B cell (primary cell): ENCODE measurements around the gene SYTL1. TPM values are rescaled to one million over a fixed set of nuclear protein-coding genes. Genes with fewer than 3 reads are reported as not detected.

Source experiments
- ATAC-seq: fragments of 200-7000 bp; cut with Tn5 transposase; one replicate; pipeline ENCODE4 v1.10.0; 2021; ENCODE audit warnings: low read depth, mild to moderate bottlenecking, moderate number of reproducible peaks, moderate library complexity
- CTCF ChIA-PET: fragments of 350-600 bp; sonication (Branson Sonifier 250); formaldehyde crosslinking; loops from one replicate; lab custom pipeline; 2021; ENCODE audit warnings: antibody characterized with exemption, inconsistent platforms; lab: Charles Lee
- POLR2A ChIA-PET: fragments of 350-600 bp; sonication (Branson Sonifier 250); formaldehyde crosslinking; loops from one replicate; lab custom pipeline; 2021; ENCODE audit warnings: antibody characterized with exemption; lab: Charles Lee
- DNase-seq: peaks from one replicate; pipeline ENCODE4 v3.0.0; 2013
- H2AFZ ChIP-seq: 2 replicates; pipeline ENCODE4 v1.6.1; 2012; ENCODE audit warnings: mild to moderate bottlenecking, low read depth, low read length; ENCODE audit not compliant: insufficient read depth, poor library complexity, severe bottlenecking
- H3K27ac ChIP-seq, 2 donors: 1 replicate in 1 of 2; 2 replicates in 1 of 2; pipeline ENCODE4 v1.5.1; 2012 to 2013; ENCODE audit warnings: low read length in 2 of 2, mild to moderate bottlenecking in 2 of 2, moderate library complexity in 1 of 2
- H3K27me3 ChIP-seq, 4 experiments: fragments of 200-600 bp in 1 of 4; sonication (generic) in 1 of 4; replicated peaks in 1 of 4; 1 replicate in 2 of 4; 2 replicates in 2 of 4; pipeline versions ENCODE4 v1.6.1 to v1.7.0; 2013 to 2016; ENCODE audit warnings: low read length in 3 of 4, mild to moderate bottlenecking in 2 of 4, mixed read lengths in 1 of 4, moderate library complexity in 1 of 4; ENCODE audit not compliant: insufficient read depth in 4 of 4, control insufficient read depth in 3 of 4; ENCODE audit errors: control extremely low read depth in 1 of 4
- H3K36me3 ChIP-seq, 2 experiments: replicated peaks in 1 of 2; 1 replicate in 1 of 2; 2 replicates in 1 of 2; pipeline versions ENCODE4 v1.6.1 to v1.7.1; 2013; ENCODE audit warnings: low read length in 1 of 2; ENCODE audit not compliant: insufficient read depth in 2 of 2, control insufficient read depth in 1 of 2; ENCODE audit errors: control extremely low read depth in 1 of 2, extremely low read depth in 1 of 2
- H3K4me1 ChIP-seq, 2 donors: fragments of 200-600 bp in 1 of 2; sonication (generic) in 1 of 2; 1 replicate in 1 of 2; 2 replicates in 1 of 2; pipeline versions ENCODE4 v1.5.1 to v1.6.1; 2013 to 2017; ENCODE audit warnings: low read length in 2 of 2; ENCODE audit not compliant: control insufficient read depth in 2 of 2, insufficient read depth in 2 of 2
- H3K4me2 ChIP-seq: replicated peaks from 2 replicates; pipeline ENCODE3; 2012; ENCODE audit warnings: mild to moderate bottlenecking, low read depth, low read length; ENCODE audit not compliant: poor library complexity, severe bottlenecking
- H3K4me3 ChIP-seq, 5 experiments: fragments of 200-600 bp in 1 of 5; sonication (generic) in 1 of 5; 1 replicate in 3 of 5; 2 replicates in 2 of 5; pipeline versions ENCODE4 v1.5.1 to v1.7.0; 2011 to 2016; ENCODE audit warnings: low read length in 4 of 5, mild to moderate bottlenecking in 4 of 5, low read depth in 2 of 5, control low read depth in 1 of 5, moderate library complexity in 1 of 5; ENCODE audit not compliant: insufficient read depth in 1 of 5; ENCODE audit errors: control extremely low read depth in 1 of 5, extremely low read depth in 1 of 5
- H3K79me2 ChIP-seq: fragments of 200-600 bp; sonication (generic); one replicate; pipeline ENCODE4 v1.6.0; 2016; ENCODE audit warnings: low read length; ENCODE audit not compliant: control insufficient read depth, insufficient read depth
- H3K9ac ChIP-seq: fragments of 200-600 bp; sonication (generic); 2 replicates; pipeline ENCODE4 v1.6.1; 2017; ENCODE audit warnings: mild to moderate bottlenecking, low read length, moderate library complexity
- H3K9me3 ChIP-seq, 3 donors: one replicate each; pipeline versions ENCODE4 v1.6.1 to v1.7.1; 2013; ENCODE audit warnings: low read length in 2 of 3; ENCODE audit not compliant: control insufficient read depth in 2 of 3, insufficient read depth in 1 of 3; ENCODE audit errors: control extremely low read depth in 1 of 3
- H4K20me1 ChIP-seq: 2 replicates; pipeline ENCODE4 v1.6.0; 2012; ENCODE audit warnings: mild to moderate bottlenecking, low read length; ENCODE audit not compliant: insufficient read depth, control insufficient read depth, poor library complexity, severe bottlenecking
- H3K27ac Mint-ChIP-seq: one replicate; pipeline ENCODE4 v1.8.0; 2021; ENCODE audit warnings: mixed read lengths
- H3K27me3 Mint-ChIP-seq: one replicate; pipeline ENCODE4 v1.8.0; 2021; ENCODE audit warnings: mixed read lengths
- H3K4me1 Mint-ChIP-seq: one replicate; pipeline ENCODE4 v1.8.0; 2021; ENCODE audit warnings: mixed read lengths
- H3K4me3 Mint-ChIP-seq: one replicate; pipeline ENCODE4 v1.8.0; 2021; ENCODE audit warnings: mixed read lengths
- H3K9me3 Mint-ChIP-seq: one replicate; pipeline ENCODE4 v1.8.0; 2022; ENCODE audit warnings: mixed read lengths; ENCODE audit not compliant: insufficient read depth
- EZH2 ChIP-seq: IDR thresholded peaks from 2 replicates; pipeline ENCODE4 v1.6.1; 2012; ENCODE audit warnings: borderline replicate concordance, low read depth, mild to moderate bottlenecking, moderate library complexity, low read length; ENCODE audit not compliant: insufficient read depth, poor library complexity, severe bottlenecking
- WGBS: methylation state at CpG from one replicate; pipeline ENCODE4 v1.1.5; 2013; ENCODE audit warnings: missing lambda C conversion rate; ENCODE audit not compliant: insufficient coverage; 5-methylcytosine and 5-hydroxymethylcytosine counted together
- intact Hi-C: fragments of 100-400 bp; cut with micrococcal nuclease; formaldehyde crosslinking; loops from one replicate; pipeline ENCODE4 v1.10.0; 2022
- polyA plus RNA-seq: library from polyadenylated mRNA; depleted of rRNA; stranded (reverse); fragments of >200 nt; gene quantifications from 2 replicates; pipeline ENCODE4 v1.2.3, GENCODE V29; 2012
- total RNA-seq, 2 donors: library from RNA; stranded (reverse); fragments of 120-200 nt in 1 of 2; gene quantifications; 1 replicate in 1 of 2; 2 replicates in 1 of 2; pipeline versions ENCODE4 v1.2.3 to v1.2.4, GENCODE V29; 2013 to 2022
- TF ChIP-seq, protein P1 (sequence below): fragments of 200-600 bp; IDR thresholded peaks from one replicate; pipeline ENCODE4 v1.8.0; 2022; ENCODE audit warnings: antibody characterized with exemption, mild to moderate bottlenecking

The SYTL1 gene
- total and polyA plus RNA-seq, 2 donors (not counting 1 experiment from before 2014, with no cell fraction given), result 159 to 444 TPM

DNA sequence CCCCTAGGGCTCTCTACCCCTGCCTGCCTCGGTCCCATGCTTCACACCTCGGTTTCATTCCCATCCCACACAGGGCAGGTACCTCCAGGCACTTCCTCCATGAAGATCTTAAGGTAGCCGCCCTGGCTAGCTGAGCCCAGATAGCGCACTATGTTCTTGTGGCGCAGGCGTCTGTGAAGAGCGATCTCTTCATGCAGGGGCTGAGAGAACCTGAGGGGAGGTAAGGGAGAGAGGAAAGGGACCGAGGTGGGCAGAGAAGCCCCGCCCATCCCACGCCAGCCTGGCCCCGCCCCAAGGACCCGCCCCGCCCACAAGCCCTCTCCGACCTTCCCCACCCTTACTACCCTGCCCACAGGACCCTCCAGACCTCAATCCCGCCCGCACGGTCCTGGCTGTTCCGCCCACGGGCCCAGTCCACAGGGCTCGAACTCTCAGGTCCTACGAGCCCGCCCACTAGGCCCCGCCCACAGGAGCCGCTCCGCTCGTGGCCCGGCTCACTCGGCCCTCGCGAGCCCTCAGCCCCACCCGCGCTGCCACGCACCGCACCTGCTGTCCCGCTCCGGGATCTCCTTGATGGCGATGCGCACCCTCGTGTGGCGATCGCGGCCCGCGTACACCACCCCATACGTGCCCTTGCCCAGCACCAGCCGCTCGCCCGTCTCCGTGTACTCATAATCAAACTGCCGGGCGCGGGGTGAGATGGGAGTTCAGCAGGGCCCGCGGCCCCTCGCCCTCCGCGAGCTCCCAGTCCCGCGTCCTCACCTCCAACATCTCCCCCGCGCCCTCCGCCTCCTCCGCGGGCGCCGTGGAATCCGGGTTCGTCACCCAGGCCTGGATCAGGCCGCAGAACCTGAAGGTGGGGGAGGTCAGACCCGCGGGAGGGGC is 18.6 kb downstream of the SYTL1 start:
- H3K9ac ChIP-seq, result peak overlapping the region; percentile 69
- Mint-ChIP-seq H3K27me3 (no peaks in the 10 kb centered on the region), H3K4me1 (peaks cover 60% of the 10 kb centered on the region), H3K9me3 (no peaks in the 10 kb centered on the region), H3K27ac (peak overlapping the region; percentile 70), H3K4me3 (peak overlapping the region; percentile 92)
- CTCF ChIA-PET, result interaction anchor here (0.5 to 11.1 kb wide), 9 partner anchors 19 to 1052 kb away, joined by 3 to 135 read pairs (median 6); partner anchors contain the start of genes CD164L2, GPR3 and SYTL1
- H3K4me2 ChIP-seq, result peak overlapping the region; percentile 96
- DNase-seq, result peak; percentile 78
- 10% methylated on average over 52 of the region's 71 CpGs for WGBS
- intact Hi-C loops, result no loop called here
- peaks cover 44 to 61% of the 10 kb centered on the region in 2 donors for H3K4me1 ChIP-seq
- POLR2A ChIA-PET, result interaction anchor here (0.9 kb wide), 1 partner anchor 12 kb away, joined by 3 read pairs; no protein-coding TSS in a partner anchor
- H3K36me3 ChIP-seq, result no peaks in the 10 kb centered on the region
- TF ChIP-seq EZH2, result no peak
- no peaks in the 10 kb centered on the region for H3K9me3 ChIP-seq
- H3K79me2 ChIP-seq, result no peaks in the 10 kb centered on the region
- peak overlapping the region; percentile 89 for H2AFZ ChIP-seq
- H3K27me3 ChIP-seq, result no peaks in the 10 kb centered on the region
- H3K4me3 ChIP-seq, result peak overlapping the region; percentile 48 to 63 (median 57)
- ATAC-seq, result peak; percentile 42
- no peak overlapping the region for H3K27ac ChIP-seq
- peaks cover 8% of the 10 kb centered on the region for H4K20me1 ChIP-seq

DNA sequence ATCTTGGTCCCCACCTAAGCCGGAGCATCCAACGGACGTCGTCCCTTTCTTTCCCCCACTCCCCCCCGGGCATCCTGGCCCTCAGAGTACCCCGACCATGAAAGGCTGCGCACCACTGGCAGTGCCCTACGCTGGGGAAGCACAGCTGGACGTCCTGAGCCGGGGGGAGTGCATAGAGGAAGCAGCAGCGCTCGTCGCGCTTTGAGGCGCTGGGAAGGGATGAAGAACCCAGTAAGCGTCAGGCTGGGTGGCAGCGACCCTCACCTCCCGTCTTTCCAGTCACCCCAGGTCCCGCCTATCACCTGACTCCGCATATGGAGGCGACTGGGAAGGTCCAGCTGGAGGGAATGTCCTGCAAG is 19.2 kb downstream of the SYTL1 start:
- H3K9me3 ChIP-seq, result no peaks in the 10 kb centered on the region
- peak overlapping the region; percentile 96 for H3K4me2 ChIP-seq
- POLR2A ChIA-PET, result no interaction called here
- H4K20me1 ChIP-seq, result peaks cover 8% of the 10 kb centered on the region
- Mint-ChIP-seq H3K27ac (no peak overlapping the region), H3K27me3 (no peaks in the 10 kb centered on the region), H3K4me1 (peaks cover 59% of the 10 kb centered on the region), H3K4me3 (peak overlapping the region; percentile 92), H3K9me3 (no peaks in the 10 kb centered on the region)
- CTCF ChIA-PET, result interaction anchor here (1.3 to 11.1 kb wide), 4 partner anchors 20 to 247 kb away, joined by 6 to 135 read pairs (median 70); partner anchors contain the start of genes CD164L2, GPR3 and SYTL1
- H3K79me2 ChIP-seq, result no peaks in the 10 kb centered on the region
- H3K36me3 ChIP-seq, result no peaks in the 10 kb centered on the region
- H3K27ac ChIP-seq, result no peak overlapping the region
- intact Hi-C loops, result no loop called here
- no peak for ATAC-seq
- H3K27me3 ChIP-seq, result no peaks in the 10 kb centered on the region
- peak overlapping the region; percentile 69 for H3K9ac ChIP-seq
- DNase-seq, result no peak
- peak overlapping the region in 4 of 5 experiments; percentile 48 to 63 (median 58) for H3K4me3 ChIP-seq
- H3K4me1 ChIP-seq, result peaks cover 38 to 61% of the 10 kb centered on the region in 2 donors
- 66% methylated on average over 19 of the region's 21 CpGs for WGBS
- TF ChIP-seq, protein P1, sequence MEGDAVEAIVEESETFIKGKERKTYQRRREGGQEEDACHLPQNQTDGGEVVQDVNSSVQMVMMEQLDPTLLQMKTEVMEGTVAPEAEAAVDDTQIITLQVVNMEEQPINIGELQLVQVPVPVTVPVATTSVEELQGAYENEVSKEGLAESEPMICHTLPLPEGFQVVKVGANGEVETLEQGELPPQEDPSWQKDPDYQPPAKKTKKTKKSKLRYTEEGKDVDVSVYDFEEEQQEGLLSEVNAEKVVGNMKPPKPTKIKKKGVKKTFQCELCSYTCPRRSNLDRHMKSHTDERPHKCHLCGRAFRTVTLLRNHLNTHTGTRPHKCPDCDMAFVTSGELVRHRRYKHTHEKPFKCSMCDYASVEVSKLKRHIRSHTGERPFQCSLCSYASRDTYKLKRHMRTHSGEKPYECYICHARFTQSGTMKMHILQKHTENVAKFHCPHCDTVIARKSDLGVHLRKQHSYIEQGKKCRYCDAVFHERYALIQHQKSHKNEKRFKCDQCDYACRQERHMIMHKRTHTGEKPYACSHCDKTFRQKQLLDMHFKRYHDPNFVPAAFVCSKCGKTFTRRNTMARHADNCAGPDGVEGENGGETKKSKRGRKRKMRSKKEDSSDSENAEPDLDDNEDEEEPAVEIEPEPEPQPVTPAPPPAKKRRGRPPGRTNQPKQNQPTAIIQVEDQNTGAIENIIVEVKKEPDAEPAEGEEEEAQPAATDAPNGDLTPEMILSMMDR, result no peak
- TF ChIP-seq EZH2, result no peak
- peak overlapping the region; percentile 89 for H2AFZ ChIP-seq
